ENCODE data around the gene CCDC33.

Gene CCDC33

DNA sequence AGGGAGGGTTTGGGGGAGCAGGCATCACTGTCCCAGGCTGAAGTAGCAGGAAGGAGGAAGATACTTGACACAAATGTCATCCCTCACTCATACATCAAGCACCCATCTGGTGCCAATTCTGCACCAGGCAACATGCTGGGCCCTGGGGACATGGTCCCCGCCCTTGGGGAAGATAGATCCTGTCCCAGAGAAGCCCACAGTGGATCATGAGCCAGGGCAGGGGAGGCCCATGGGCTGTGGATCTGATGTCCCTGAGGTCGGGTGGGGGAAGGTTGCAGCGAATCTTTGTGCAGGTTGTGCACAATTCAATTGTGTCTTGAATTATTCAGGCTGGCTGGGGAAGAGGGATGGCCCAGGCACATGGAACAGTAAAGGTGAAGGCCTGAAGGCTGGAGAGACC is 6.4 kb upstream of the CCDC33 start:
- TF ChIP-seq GATA2 (IDR thresholded peaks at IDR 0.05; ENCODE audit: low read depth, low read length) (no peak), GATA3 (IDR thresholded peaks at IDR 0.05; ENCODE audit: low read depth, low read length) (no peak)

DNA sequence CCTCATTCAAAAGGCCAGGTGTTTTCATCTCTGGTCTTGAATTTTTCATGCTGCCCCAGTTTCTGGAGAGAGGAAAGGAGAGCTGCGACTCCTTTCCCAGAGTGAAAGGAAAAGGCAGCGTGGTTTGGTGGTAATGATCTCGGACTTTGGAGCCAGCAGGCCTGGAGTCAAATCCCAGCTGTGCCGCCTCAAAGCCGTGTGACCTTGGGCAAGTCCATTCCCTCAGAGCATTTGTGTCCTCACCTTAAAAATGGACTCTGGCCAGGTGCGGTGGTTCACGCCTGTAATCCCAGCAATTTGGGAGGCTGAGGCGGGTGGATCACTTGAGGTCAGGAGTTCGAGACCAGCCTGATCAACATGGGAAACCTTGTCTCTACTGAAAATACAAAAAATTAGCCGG is 4.7 kb upstream of the CCDC33 start:
- TF ChIP-seq GATA2 (IDR thresholded peaks at IDR 0.05; ENCODE audit: low read depth, low read length) (no peak), GATA3 (IDR thresholded peaks at IDR 0.05; ENCODE audit: low read depth, low read length) (no peak)

- TF ChIP-seq GATA2 (IDR thresholded peaks at IDR 0.05; ENCODE audit: low read depth, low read length) (no peak), GATA3 (IDR thresholded peaks at IDR 0.05; ENCODE audit: low read depth, low read length) (no peak)
Observed at GRCh38 chr15:74233373-74233772, 2.8 kb upstream of the CCDC33 start.

DNA sequence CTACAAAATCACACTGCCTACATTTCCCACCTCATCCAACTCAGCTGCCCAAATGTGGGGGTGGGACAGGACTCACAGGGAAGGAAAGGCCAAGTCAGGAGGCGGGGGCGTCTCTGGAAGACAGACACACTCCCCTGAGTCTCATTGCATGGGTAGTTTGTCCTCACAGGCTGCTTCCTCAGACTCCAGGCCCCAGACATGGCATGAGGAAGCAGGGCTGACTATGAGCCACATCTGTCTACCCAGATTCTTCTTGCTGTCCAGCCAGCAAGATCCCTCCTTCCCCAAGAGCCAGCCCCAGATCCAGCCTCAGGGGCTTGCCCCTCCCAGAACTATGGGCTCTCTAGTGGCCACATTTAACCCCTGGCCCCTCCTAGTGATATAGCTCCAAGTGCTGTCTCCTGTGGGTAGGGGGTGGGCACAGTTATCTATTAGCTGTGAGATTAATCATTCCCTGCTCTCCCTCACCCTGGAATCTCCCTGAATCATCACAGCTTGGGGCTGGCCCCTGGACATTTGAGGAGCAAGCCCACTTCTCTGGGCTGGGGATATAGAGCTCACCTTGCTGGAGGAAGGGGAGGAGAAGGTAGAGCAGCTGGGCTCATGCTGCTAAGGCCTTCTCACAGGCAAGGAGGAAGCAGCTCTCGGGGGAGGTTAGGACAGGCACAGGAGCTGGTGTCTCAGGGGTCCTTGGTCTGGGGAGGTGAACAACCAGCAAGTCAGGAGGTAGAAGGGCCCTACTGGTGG is 2.1 kb upstream of the CCDC33 start:
- TF ChIP-seq GATA2 (IDR thresholded peaks at IDR 0.05; ENCODE audit: low read depth, low read length) (no peak), GATA3 (IDR thresholded peaks at IDR 0.05; ENCODE audit: low read depth, low read length) (no peak)

- TF ChIP-seq GATA2 (IDR thresholded peaks at IDR 0.05; ENCODE audit: low read depth, low read length) (no peak), GATA3 (IDR thresholded peaks at IDR 0.05; ENCODE audit: low read depth, low read length) (no peak)
Observed at GRCh38 chr15:74234598-74234875, 1.6 kb upstream of the CCDC33 start.

DNA sequence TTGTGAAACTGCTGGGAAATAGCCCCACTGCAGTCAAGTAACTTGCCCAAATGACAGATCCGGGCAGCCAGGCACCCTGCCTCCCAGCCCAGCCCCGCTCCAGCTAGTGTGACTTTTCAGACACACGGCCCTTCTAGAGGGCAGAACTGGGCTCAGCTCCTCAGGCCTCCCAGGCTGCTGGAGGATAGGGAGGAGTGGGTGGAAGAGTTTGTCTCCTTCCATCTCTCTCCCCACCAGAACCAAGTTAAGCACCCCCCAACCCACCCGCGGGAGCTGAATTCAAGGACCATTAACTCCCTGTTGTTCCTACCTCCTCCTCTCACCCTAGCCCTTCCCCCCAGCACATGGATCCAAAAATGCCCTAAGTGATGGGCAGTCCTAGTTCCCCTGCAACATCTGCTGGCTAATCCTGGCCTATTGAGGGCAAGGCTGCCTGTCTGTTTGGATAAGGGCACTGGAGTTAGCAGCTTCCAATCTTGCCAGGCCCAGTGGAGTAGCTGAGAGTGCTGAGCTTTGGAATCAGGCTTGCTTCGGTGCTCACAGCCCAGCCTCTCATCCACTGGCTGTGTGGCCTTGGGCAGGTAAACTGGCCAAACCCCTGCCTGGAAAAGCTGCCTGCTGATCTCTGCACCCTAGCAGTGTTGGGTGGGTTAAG is 3.1 kb downstream of the CCDC33 start:
- TF ChIP-seq GATA3 (IDR thresholded peaks at IDR 0.05; ENCODE audit: low read depth, low read length) (no peak), GATA2 (IDR thresholded peaks at IDR 0.05; ENCODE audit: low read depth, low read length) (no peak)

- TF ChIP-seq GATA3 (IDR thresholded peaks at IDR 0.05; ENCODE audit: low read depth, low read length), result no peak
- no peak for TF ChIP-seq GATA2 (IDR thresholded peaks at IDR 0.05; ENCODE audit: low read depth, low read length)
Observed at GRCh38 chr15:74240002-74240568, 4.0 kb downstream of the CCDC33 start.

DNA sequence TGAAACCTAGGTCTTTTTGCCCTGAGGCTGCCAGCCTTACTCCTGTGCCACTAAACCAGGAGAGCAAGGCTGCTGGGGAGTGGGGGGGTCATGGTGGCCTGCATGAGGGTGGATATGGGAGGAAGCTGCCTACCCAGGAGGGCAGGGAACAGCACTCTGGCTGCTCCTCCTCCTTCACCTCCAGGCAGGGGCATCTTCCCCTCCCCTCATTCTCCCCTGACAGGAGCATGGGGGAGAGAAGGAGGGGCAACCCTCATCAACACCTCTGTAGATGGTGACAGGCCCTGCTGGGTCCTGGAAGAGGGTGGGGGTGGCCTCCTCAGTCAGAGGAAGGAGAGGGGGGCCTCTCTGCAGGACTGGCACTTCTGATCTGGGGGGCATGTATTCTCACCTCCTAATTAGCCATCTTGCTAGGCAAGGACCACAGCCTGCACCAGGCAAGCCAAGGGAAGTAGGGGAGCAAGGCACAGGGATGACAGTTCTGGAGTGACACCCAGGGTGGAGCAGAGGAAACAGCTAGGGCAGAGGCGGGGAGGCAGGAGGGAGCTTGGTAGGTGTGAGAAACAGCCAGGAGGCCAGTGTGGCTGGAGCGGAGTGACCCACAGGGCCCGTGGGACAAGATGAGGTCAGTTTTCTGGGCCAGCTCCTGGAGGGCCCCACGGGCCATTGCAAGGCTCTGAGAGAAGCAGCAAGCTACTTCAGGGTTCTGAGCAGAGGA is 4.9 kb downstream of the CCDC33 start:
- TF ChIP-seq GATA2 (IDR thresholded peaks at IDR 0.05; ENCODE audit: low read depth, low read length) (no peak), GATA3 (IDR thresholded peaks at IDR 0.05; ENCODE audit: low read depth, low read length) (no peak)

GRCh38 chr15:74242441-74243185 is 6.5 kb downstream of the CCDC33 start:
- TF ChIP-seq GATA3 (IDR thresholded peaks at IDR 0.05; ENCODE audit: low read depth, low read length), result no peak
- no peak for TF ChIP-seq GATA2 (IDR thresholded peaks at IDR 0.05; ENCODE audit: low read depth, low read length)

DNA sequence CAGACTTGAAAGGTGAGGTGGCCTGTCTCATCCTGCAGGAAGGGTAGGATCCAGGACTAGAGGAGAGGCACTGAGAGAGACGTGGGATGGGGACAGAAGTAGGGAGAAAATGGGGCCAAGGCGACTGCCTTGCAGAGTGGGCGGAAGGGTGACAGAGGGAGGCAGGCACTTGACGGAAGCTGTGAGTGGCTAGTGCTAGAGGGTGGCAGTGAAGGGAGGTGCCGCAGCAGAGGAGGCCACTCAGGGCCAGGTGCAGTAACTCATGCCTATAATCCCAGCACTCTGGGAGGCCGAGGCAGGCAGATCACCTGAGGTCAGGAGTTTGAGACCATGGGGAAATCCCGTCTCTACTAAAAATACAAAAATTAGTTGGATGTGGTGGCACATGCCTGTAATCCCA is 7.3 kb downstream of the CCDC33 start:
- TF ChIP-seq GATA2 (IDR thresholded peaks at IDR 0.05; ENCODE audit: low read depth, low read length) (no peak), GATA3 (IDR thresholded peaks at IDR 0.05; ENCODE audit: low read depth, low read length) (no peak)

DNA sequence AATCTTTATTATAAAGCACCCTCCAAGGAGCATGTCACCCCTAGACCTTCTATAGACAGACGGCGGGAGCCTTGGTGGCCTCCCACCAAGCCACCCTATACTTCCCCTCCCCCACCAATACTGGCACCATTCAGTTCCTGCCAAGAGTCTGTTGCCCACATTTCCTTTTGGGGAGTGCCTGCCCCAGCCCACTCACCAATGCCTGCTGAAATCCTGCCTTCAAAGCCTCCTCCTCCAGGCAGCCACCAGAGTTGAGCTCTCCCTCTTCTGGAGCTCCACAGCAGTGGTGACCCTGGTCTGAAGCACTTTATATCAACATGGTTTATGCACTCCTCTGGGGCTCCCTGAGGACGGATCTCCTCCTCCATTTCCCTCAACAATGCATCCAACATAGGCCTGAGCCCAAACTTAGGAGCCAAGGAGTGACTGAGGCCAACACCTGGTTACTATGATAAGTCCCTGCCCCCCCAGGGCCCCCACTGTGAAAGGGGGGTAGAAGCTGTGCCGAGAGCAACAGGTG is 8.8 kb downstream of the CCDC33 start:
- TF ChIP-seq GATA3 (IDR thresholded peaks at IDR 0.05; ENCODE audit: low read depth, low read length), result no peak
- no peak for TF ChIP-seq GATA2 (IDR thresholded peaks at IDR 0.05; ENCODE audit: low read depth, low read length)

DNA sequence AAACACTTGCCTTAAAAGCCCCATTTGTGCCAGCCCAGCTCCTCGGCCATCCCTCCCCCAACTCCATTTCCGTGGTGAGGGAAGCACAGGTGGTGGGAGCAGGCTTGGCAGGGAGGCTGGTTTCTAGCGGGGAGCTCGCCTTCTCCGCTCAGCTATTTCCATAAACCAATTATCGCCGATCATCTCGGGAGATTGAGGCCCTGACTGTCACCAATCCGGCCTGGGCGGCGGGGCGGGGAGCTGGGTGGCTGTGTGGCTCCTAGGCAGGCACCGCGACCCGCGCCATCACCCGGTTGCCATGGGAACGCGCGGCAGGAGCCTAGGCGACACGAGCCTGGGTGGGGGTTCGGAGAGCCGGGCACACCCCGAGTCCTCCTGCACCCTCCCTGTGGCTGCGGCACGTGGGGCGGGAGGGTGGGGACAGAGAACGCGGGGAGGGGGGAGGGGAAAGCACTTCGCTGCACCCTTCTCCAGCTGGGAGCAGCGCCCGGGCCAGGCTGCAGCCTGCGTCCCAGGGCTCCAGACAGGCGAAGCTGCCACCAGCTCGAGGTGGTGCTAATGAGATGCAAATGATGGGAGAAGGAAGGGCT is 9.3 kb downstream of the CCDC33 start:
- peak; percentile 96 for TF ChIP-seq GATA2 (IDR thresholded peaks at IDR 0.05; ENCODE audit: low read depth, low read length)
- no peak for TF ChIP-seq GATA3 (IDR thresholded peaks at IDR 0.05; ENCODE audit: low read depth, low read length)

DNA sequence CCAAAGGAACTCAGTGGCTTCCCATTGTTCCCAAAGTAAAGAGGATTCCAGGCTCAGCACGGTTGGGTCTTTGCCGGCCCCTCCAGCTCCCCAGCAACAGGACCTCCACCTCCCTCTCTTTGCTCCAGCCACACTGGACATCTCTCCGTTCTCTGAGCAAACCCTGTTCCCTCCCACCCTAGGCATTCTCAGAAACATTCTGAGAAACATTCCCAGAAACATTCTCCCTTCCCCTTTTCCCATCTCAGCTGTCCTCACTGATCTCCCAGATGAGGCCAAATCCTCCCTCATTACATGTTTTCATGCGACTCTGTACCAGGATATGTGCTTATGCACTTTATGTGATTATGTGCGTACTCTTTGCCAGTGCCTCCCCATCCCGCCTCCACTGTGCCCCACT is 14.1 kb downstream of the CCDC33 start:
- TF ChIP-seq GATA2 (IDR thresholded peaks at IDR 0.05; ENCODE audit: low read depth, low read length) (no peak), GATA3 (IDR thresholded peaks at IDR 0.05; ENCODE audit: low read depth, low read length) (no peak)
